H1 (cell line): Measurements from ENCODE around the gene EFHC1. TPM values are rescaled to one million over a fixed set of nuclear protein-coding genes. Genes with fewer than 3 reads are reported as not detected.

Experiments used
- CTCF ChIA-PET: fragments of 300-600 bp; sonication (Branson Sonifier 250); formaldehyde crosslinking; loops from one replicate; lab custom pipeline; 2021; ENCODE audit not compliant: partially characterized antibody; lab: Charles Lee
- POLR2A ChIA-PET: fragments of 300-600 bp; sonication (Branson Sonifier 250); formaldehyde crosslinking; loops from one replicate; lab custom pipeline; 2021; ENCODE audit warnings: inconsistent platforms; ENCODE audit not compliant: partially characterized antibody; lab: Charles Lee
- DNase-seq, 2 experiments: peaks; one replicate each; pipeline versions ENCODE4 v3.0.0 to v3.0.0-alpha.2; 2010 to 2022; ENCODE audit warnings: low spot score in 2 of 2, low read depth in 1 of 2, mixed read lengths in 1 of 2
- FAIRE-seq: peaks from 2 replicates; lab custom pipeline; 2011; peaks lifted over from hg19 to GRCh38; lab: Jason Lieb, UNC
- H2AFZ ChIP-seq: 2 replicates; pipeline ENCODE4 v1.8.1; 2012; ENCODE audit warnings: low read length, inconsistent platforms
- H2AK5ac ChIP-seq: 2 replicates; pipeline ENCODE4 v1.6.1; 2013; ENCODE audit warnings: low read depth, low read length
- H2BK120ac ChIP-seq: replicated peaks from 2 replicates; pipeline ENCODE3; 2013; ENCODE audit warnings: low read depth, low read length, inconsistent platforms
- H2BK12ac ChIP-seq: 2 replicates; pipeline ENCODE4 v1.6.1; 2013; ENCODE audit warnings: low read depth, low read length
- H2BK15ac ChIP-seq: 2 replicates; pipeline ENCODE4 v1.6.1; 2013; ENCODE audit warnings: low read length
- H2BK20ac ChIP-seq: 2 replicates; pipeline ENCODE4 v1.6.1; 2013; ENCODE audit warnings: low read length
- H2BK5ac ChIP-seq: 2 replicates; pipeline ENCODE4 v1.6.1; 2013; ENCODE audit warnings: low read depth, low read length
- H3K14ac ChIP-seq: 2 replicates; pipeline ENCODE4 v1.6.1; 2013; ENCODE audit warnings: inconsistent platforms; ENCODE audit not compliant: insufficient read length
- H3K18ac ChIP-seq: 2 replicates; pipeline ENCODE4 v1.6.1; 2013; ENCODE audit warnings: low read length; ENCODE audit errors: extremely low read depth
- H3K23ac ChIP-seq: 2 replicates; pipeline ENCODE4 v1.6.1; 2013; ENCODE audit warnings: inconsistent platforms; ENCODE audit not compliant: insufficient read length
- H3K23me2 ChIP-seq: 2 replicates; pipeline ENCODE4 v1.6.1; 2013; ENCODE audit warnings: low read depth, low read length
- H3K27ac ChIP-seq: 2 replicates; pipeline ENCODE4 v1.6.1; 2011; ENCODE audit warnings: low read depth, low read length, inconsistent platforms
- H3K27me3 ChIP-seq, 4 experiments: replicated peaks in 1 of 4; 1 replicate in 1 of 4; 2 replicates in 3 of 4; pipeline versions ENCODE4 v1.6.1 to v1.8.1; 2011 to 2013; ENCODE audit warnings: low read length in 3 of 4, mild to moderate bottlenecking in 3 of 4, inconsistent platforms in 2 of 4, mixed read lengths in 2 of 4, moderate library complexity in 1 of 4; ENCODE audit not compliant: control insufficient read depth in 3 of 4, insufficient read depth in 3 of 4; ENCODE audit errors: extremely low read depth in 1 of 4
- H3K36me3 ChIP-seq, 4 experiments: 2 replicates each; pipeline versions ENCODE4 v1.6.1 to v1.8.1; 2011 to 2013; ENCODE audit warnings: mild to moderate bottlenecking in 4 of 4, low read length in 3 of 4, moderate library complexity in 2 of 4, control low read depth in 1 of 4, inconsistent platforms in 1 of 4; ENCODE audit not compliant: insufficient read depth in 4 of 4, control insufficient read depth in 2 of 4
- H3K4ac ChIP-seq: replicated peaks from 2 replicates; pipeline ENCODE3; 2013; ENCODE audit warnings: low read length, low read depth, mixed read lengths, inconsistent platforms; ENCODE audit not compliant: insufficient read length
- H3K4me1 ChIP-seq, 4 experiments: replicated peaks in 1 of 4; 1 replicate in 1 of 4; 2 replicates in 3 of 4; pipeline versions ENCODE4 v1.6.1 to v1.8.1; 2011 to 2013; ENCODE audit warnings: low read length in 3 of 4, inconsistent platforms in 2 of 4, mixed read lengths in 1 of 4; ENCODE audit not compliant: insufficient read depth in 4 of 4, control insufficient read depth in 3 of 4
- H3K4me2 ChIP-seq, 2 experiments: 2 replicates each; pipeline versions ENCODE4 v1.6.1 to v1.8.1; 2011 to 2013; ENCODE audit warnings: low read depth in 2 of 2, low read length in 2 of 2, control low read depth in 1 of 2, inconsistent platforms in 1 of 2, mild to moderate bottlenecking in 1 of 2; ENCODE audit not compliant: insufficient read depth in 1 of 2
- H3K4me3 ChIP-seq, 4 experiments: fragments of 200-600, 300-600 bp in 1 of 4; sonication (generic), shearing (Covaris generic), sonication (Bioruptor Twin) in 1 of 4; 2 replicates each; pipeline versions ENCODE4 v1.5.1 to v1.8.1; 2011 to 2016; ENCODE audit warnings: low read length in 4 of 4, low read depth in 3 of 4, control low read depth in 2 of 4, inconsistent platforms in 2 of 4, mild to moderate bottlenecking in 2 of 4, mixed read lengths in 1 of 4, moderate library complexity in 1 of 4; ENCODE audit not compliant: insufficient read depth in 2 of 4; ENCODE audit errors: extremely low read depth in 1 of 4
- H3K56ac ChIP-seq: replicated peaks from 2 replicates; pipeline ENCODE3; 2013; ENCODE audit warnings: low read depth, mild to moderate bottlenecking, mixed read lengths, low read length, inconsistent platforms; ENCODE audit not compliant: insufficient read length
- H3K79me1 ChIP-seq: 2 replicates; pipeline ENCODE4 v1.6.1; 2013; ENCODE audit warnings: low read depth, low read length, control low read depth
- H3K79me2 ChIP-seq, 2 experiments: 2 replicates each; pipeline versions ENCODE4 v1.6.1 to v1.8.1; 2012 to 2013; ENCODE audit warnings: low read length in 2 of 2, mild to moderate bottlenecking in 2 of 2, inconsistent platforms in 1 of 2; ENCODE audit not compliant: insufficient read depth in 2 of 2, control insufficient read depth in 1 of 2
- H3K9ac ChIP-seq, 4 experiments: replicated peaks in 1 of 4; 1 replicate in 1 of 4; 2 replicates in 3 of 4; pipeline versions ENCODE4 v1.6.1 to v1.8.1; 2011 to 2013; ENCODE audit warnings: low read depth in 3 of 4, low read length in 3 of 4, control low read depth in 2 of 4, mild to moderate bottlenecking in 2 of 4, moderate library complexity in 2 of 4, inconsistent platforms in 1 of 4; ENCODE audit errors: extremely low read depth in 1 of 4
- H3K9me3 ChIP-seq, 2 experiments: 2 replicates each; pipeline versions ENCODE4 v1.6.1 to v1.8.1; 2012 to 2013; ENCODE audit warnings: mild to moderate bottlenecking in 2 of 2, moderate library complexity in 2 of 2, control low read depth in 1 of 2, inconsistent platforms in 1 of 2, low read depth in 1 of 2, low read length in 1 of 2, mixed read lengths in 1 of 2; ENCODE audit not compliant: insufficient read depth in 2 of 2
- H4K20me1 ChIP-seq, 2 experiments: replicated peaks in 1 of 2; 2 replicates each; pipeline versions ENCODE3 to v1.8.1; 2011 to 2013; ENCODE audit warnings: inconsistent platforms in 2 of 2, low read length in 2 of 2, mild to moderate bottlenecking in 1 of 2; ENCODE audit not compliant: insufficient read depth in 2 of 2, control insufficient read depth in 1 of 2
- H4K5ac ChIP-seq: 2 replicates; pipeline ENCODE4 v1.6.1; 2013; ENCODE audit warnings: low read length, low read depth, mixed read lengths, inconsistent platforms; ENCODE audit not compliant: insufficient read length
- H4K8ac ChIP-seq: 2 replicates; pipeline ENCODE4 v1.8.0; 2013; ENCODE audit warnings: mild to moderate bottlenecking, moderate library complexity, low read length, inconsistent platforms; ENCODE audit not compliant: insufficient read depth; ENCODE audit errors: extremely low read depth
- H4K91ac ChIP-seq: replicated peaks from 2 replicates; pipeline ENCODE3; 2013; ENCODE audit warnings: low read length, mixed read lengths, inconsistent platforms; ENCODE audit not compliant: insufficient read length
- BRCA1 ChIP-seq: IDR thresholded peaks from 2 replicates; pipeline ENCODE4 v1.6.1; 2012; ENCODE audit warnings: low read depth, low read length, improper control_type of control experiment
- CBX5 ChIP-seq: fragments of 300-800, 300-1000 bp; sonication (generic); IDR thresholded peaks from 2 replicates; pipeline ENCODE4 v1.7.1; 2016; ENCODE audit warnings: antibody characterized with exemption, low read length, low read depth
- CTCF ChIP-seq, 3 experiments: IDR thresholded peaks; 1 replicate in 2 of 3; 2 replicates in 1 of 3; pipeline versions ENCODE4 v1.5.1 to v1.6.1; 2011; ENCODE audit warnings: low read length in 3 of 3, mild to moderate bottlenecking in 3 of 3, inconsistent platforms in 2 of 3, low read depth in 1 of 3, moderate library complexity in 1 of 3; ENCODE audit not compliant: insufficient read depth in 1 of 3; ENCODE audit errors: control extremely low read depth in 1 of 3
- EGR1 ChIP-seq: IDR thresholded peaks from 2 replicates; pipeline ENCODE4 v1.6.1; 2011; ENCODE audit warnings: low read depth, low read length, borderline replicate concordance
- JUND ChIP-seq: IDR thresholded peaks from 2 replicates; pipeline ENCODE4 v1.6.1; 2011; ENCODE audit warnings: mild to moderate bottlenecking, improper control_type of control experiment, low read length
- WGBS, 2 experiments: shearing (Covaris generic) in 1 of 2; methylation state at CpG; one replicate each; pipeline versions ENCODE4 v1.1.6 to v1.1.7; 2013 to 2015; ENCODE audit warnings: low lambda C conversion rate in 2 of 2, mixed read lengths in 2 of 2, inconsistent platforms in 1 of 2, low coverage in 1 of 2, missing lambda C conversion rate in 1 of 2; ENCODE audit not compliant: insufficient replicate concordance in 2 of 2, insufficient coverage in 1 of 2, insufficient read length in 1 of 2; ENCODE audit errors: extremely low coverage in 1 of 2, missing lambda C conversion rate in 1 of 2; 5-methylcytosine and 5-hydroxymethylcytosine counted together
- polyA plus RNA-seq, 7 experiments: library from polyadenylated mRNA; depleted of rRNA in 3 of 7; stranded (reverse) in 5 of 7; unstranded in 2 of 7; fragments of >200 nt in 5 of 7; fragments of 200-250 nt in 2 of 7; gene quantifications; 1 replicate in 5 of 7; 2 replicates in 1 of 7; 4 replicates in 1 of 7; pipeline versions ENCODE4 v1.2.1 to v1.2.3, GENCODE V29; 2011 to 2013; ENCODE audit warnings: missing spikeins in 2 of 7, mixed read lengths in 2 of 7
- total RNA-seq: library from RNA; stranded (reverse); fragmentation: NEBNext Ultra II Directional; extraction: Animal tissue kit (Norgen Biotek cat#: 25700); gene quantifications from 2 replicates; pipeline ENCODE4 v1.2.1, GENCODE V29; 2021

EFHC1 gene
- total and polyA plus RNA-seq, 2 of the 8 experiments (the other 6 are each of a cell fraction or from before 2014, with no cell fraction given) = 10.5 to 16.4 TPM

DNA sequence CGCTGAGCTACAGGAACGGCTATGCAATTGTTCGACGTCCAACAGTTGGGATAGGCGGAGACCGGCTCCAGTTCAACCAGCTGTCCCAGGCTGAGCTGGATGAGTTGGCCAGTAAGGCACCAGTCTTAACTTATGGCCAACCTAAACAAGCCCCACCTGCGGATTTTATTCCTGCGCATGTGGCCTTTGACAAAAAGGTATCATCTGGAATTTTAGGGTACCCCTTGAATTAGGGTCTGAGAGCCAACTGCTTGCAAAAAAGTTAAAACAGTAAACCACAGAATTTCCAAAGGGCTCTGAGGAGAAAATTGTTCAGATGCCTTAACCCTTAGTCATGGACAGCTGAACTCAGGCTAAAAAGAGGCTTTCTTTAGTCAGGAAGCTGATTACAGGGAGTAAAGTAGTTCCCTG lies 3.8 kb downstream of the EFHC1 start:
- Histone ChIP-seq H3K4ac (no peak overlapping the region), H3K14ac (no peak overlapping the region), H4K5ac (no peak overlapping the region), H3K4me2 (no peak overlapping the region), H2BK20ac (0 out of 2 replicates have a peak overlapping the region, but pooled peaks have one; percentile 37), H3K23ac (no peak overlapping the region), H2AFZ (no peak overlapping the region), H3K23me2 (peaks cover 11% of the 10 kb centered on the region), H2BK5ac (no peak overlapping the region; the same call in 1 of the 2 replicates), H3K9ac (no peak overlapping the region), H3K79me1 (no peaks in the 10 kb centered on the region), H3K56ac (no peak overlapping the region), H3K18ac (no peak overlapping the region), H2BK120ac (no peak overlapping the region), H3K79me2 (no peaks in the 10 kb centered on the region), H4K20me1 (no peaks in the 10 kb centered on the region), H3K9me3 (no peaks in the 10 kb centered on the region), H3K27me3 (no peaks in the 10 kb centered on the region)
- ChIA-PET CTCF (interaction anchor here (1.1 to 1.7 kb wide), 4 partner anchors 9 to 151 kb away, joined by 3 to 5 read pairs (median 3); no protein-coding TSS in a partner anchor), POLR2A (no interaction called here)
- no peak for FAIRE-seq
- WGBS, 2 experiments = 89% methylated on average over 8 of the region's 8 CpGs; no CpG with 5 or more reads in 1 of the 2 experiments
- TF ChIP-seq BRCA1 = no peak
- no peak for TF ChIP-seq EGR1
- no peak for TF ChIP-seq CBX5
- no peak for TF ChIP-seq CTCF (IDR thresholded peaks at IDR 0.05; ENCODE audit: control extremely low read depth in 1 of 3, insufficient read depth in 1 of 3, low read depth in 1 of 3, low read length in 3 of 3)
- TF ChIP-seq JUND = peak; percentile 73; the same call in 1 of the 2 replicates
- TF ChIP-seq, all 59 proteins: peak for 1
- DNase-seq = no peak
- Histone ChIP-seq H3K27ac (no peak overlapping the region), H4K8ac (no peak overlapping the region), H2BK15ac (no peak overlapping the region), H3K4me1 (peaks cover 0 to 4% (median 0%) of the 10 kb centered on the region in 4 experiments; a peak in 1 of 7 replicates), H2BK12ac (no peak overlapping the region), H4K91ac (no peak overlapping the region), H2AK5ac (no peak overlapping the region), H3K4me3 (no peak overlapping the region), H3K36me3 (no peaks in the 10 kb centered on the region)
